Neural cell (in vitro differentiated cells): ENCODE data around the gene DENND4A. TPM values are rescaled to one million over a fixed set of nuclear protein-coding genes. Genes with fewer than 3 reads are reported as not detected.

Source experiments
- H2AFZ ChIP-seq: fragments of 200-600, 300-800 bp; sonication (generic), shearing (Covaris generic); 2 replicates; pipeline ENCODE4 v1.6.0; 2014; ENCODE audit warnings: low read depth, mild to moderate bottlenecking, antibody characterized with exemption, low read length, moderate library complexity
- H3F3A ChIP-seq: fragments of 200-600 bp; shearing (Covaris generic); 2 replicates; pipeline ENCODE4 v1.6.1; 2016; ENCODE audit warnings: mild to moderate bottlenecking, moderate library complexity, mixed read lengths, antibody characterized with exemption, low read length; ENCODE audit not compliant: insufficient read depth, poor library complexity, severe bottlenecking
- H3K27ac ChIP-seq: fragments of 200-600, 300-800 bp; sonication (generic), shearing (Covaris generic); 2 replicates; pipeline ENCODE4 v1.5.1; 2014; ENCODE audit warnings: mild to moderate bottlenecking, low read length, moderate library complexity
- H3K27me3 ChIP-seq: fragments of 300-800, 200-600 bp; sonication (generic), shearing (Covaris generic); 2 replicates; pipeline ENCODE4 v1.6.0; 2014; ENCODE audit warnings: mild to moderate bottlenecking, low read depth, low read length, moderate library complexity; ENCODE audit not compliant: insufficient read depth
- H3K36me3 ChIP-seq: fragments of 300-800, 200-600 bp; sonication (generic), shearing (Covaris generic); 2 replicates; pipeline ENCODE4 v1.5.1; 2014; ENCODE audit warnings: mild to moderate bottlenecking, antibody characterized with exemption, low read length, moderate library complexity; ENCODE audit not compliant: insufficient read depth
- H3K4me2 ChIP-seq: fragments of 300-800, 200-600 bp; sonication (generic), shearing (Covaris generic); 2 replicates; pipeline ENCODE4 v1.6.0; 2014; ENCODE audit warnings: mild to moderate bottlenecking, low read length
- H3K4me3 ChIP-seq: fragments of 300-800, 200-600 bp; sonication (generic), shearing (Covaris generic); 2 replicates; pipeline ENCODE4 v1.5.1; 2014; ENCODE audit warnings: mild to moderate bottlenecking, low read length, moderate library complexity
- H3K79me2 ChIP-seq: fragments of 200-600 bp; shearing (Covaris generic); replicated peaks from 2 replicates; pipeline ENCODE4 v1.6.0; 2014; ENCODE audit warnings: mild to moderate bottlenecking, low read length, moderate library complexity; ENCODE audit not compliant: insufficient read depth
- H3K9ac ChIP-seq: fragments of 300-800, 200-600 bp; sonication (generic), shearing (Covaris generic); 2 replicates; pipeline ENCODE4 v1.6.1; 2016; ENCODE audit warnings: mild to moderate bottlenecking, low read length, mixed read lengths
- H3K9me2 ChIP-seq: fragments of 200-600 bp; shearing (Covaris generic); 2 replicates; pipeline ENCODE4 v1.6.1; 2016; ENCODE audit warnings: mild to moderate bottlenecking, low read length, mixed read lengths; ENCODE audit not compliant: insufficient read depth
- H3K9me3 ChIP-seq: fragments of 200-600, 300-800 bp; sonication (generic), shearing (Covaris generic); 2 replicates; pipeline ENCODE4 v1.6.1; 2016; ENCODE audit warnings: mild to moderate bottlenecking, mixed run types, low read length, moderate library complexity, mixed read lengths
- H4K20me1 ChIP-seq: fragments of 200-600 bp; shearing (Covaris generic); 2 replicates; pipeline ENCODE4 v1.6.1; 2016; ENCODE audit warnings: mild to moderate bottlenecking, mixed run types; ENCODE audit not compliant: insufficient read depth
- EP300 ChIP-seq: fragments of 450-650 bp; conservative IDR thresholded peaks from 2 replicates; pipeline ENCODE4 v1.6.1; 2014; ENCODE audit warnings: antibody characterized with exemption, mild to moderate bottlenecking, moderate library complexity; ENCODE audit not compliant: poor library complexity, severe bottlenecking
- EZH2 ChIP-seq: fragments of 200-600, 300-800 bp; shearing (Covaris generic), sonication (generic); IDR thresholded peaks from 2 replicates; pipeline ENCODE4 v1.6.1; 2014; ENCODE audit warnings: antibody characterized with exemption, low read length, borderline replicate concordance, mild to moderate bottlenecking; ENCODE audit not compliant: insufficient read depth, poor library complexity, severe bottlenecking
- MXI1 ChIP-seq: fragments of 450-650 bp; conservative IDR thresholded peaks from 2 replicates; pipeline ENCODE4 v1.6.1; 2014; ENCODE audit warnings: antibody characterized with exemption, mild to moderate bottlenecking; ENCODE audit not compliant: poor library complexity, severe bottlenecking
- POLR2AphosphoS5 ChIP-seq: IDR thresholded peaks from 2 replicates; pipeline ENCODE4 v1.6.1; 2012
- RAD21 ChIP-seq: fragments of 450-650 bp; conservative IDR thresholded peaks from 2 replicates; pipeline ENCODE4 v1.6.1; 2014; ENCODE audit warnings: antibody characterized with exemption, mild to moderate bottlenecking, moderate library complexity
- SMC3 ChIP-seq: fragments of 450-650 bp; conservative IDR thresholded peaks from 2 replicates; pipeline ENCODE4 v1.6.1; 2014; ENCODE audit warnings: antibody characterized with exemption, mild to moderate bottlenecking, moderate library complexity; ENCODE audit not compliant: poor library complexity
- TAF1 ChIP-seq: IDR thresholded peaks from 2 replicates; pipeline ENCODE4 v1.6.1; 2012; ENCODE audit warnings: low read depth
- polyA plus RNA-seq: library from polyadenylated mRNA; depleted of rRNA; stranded (reverse); fragments of >200 nt; gene quantifications from 2 replicates; pipeline ENCODE4 v1.2.3, GENCODE V29; 2014
- TF ChIP-seq, protein P1 (sequence below): IDR thresholded peaks from 2 replicates; pipeline ENCODE4 v1.6.1; 2012; ENCODE audit warnings: borderline replicate concordance
- TF ChIP-seq, protein P2 (sequence below): fragments of 450-650 bp; IDR thresholded peaks from 2 replicates; pipeline ENCODE4 v1.5.1; 2014; ENCODE audit warnings: antibody characterized with exemption, mild to moderate bottlenecking, moderate library complexity; ENCODE audit not compliant: poor library complexity, severe bottlenecking

The DENND4A gene
- polyA plus RNA-seq, 1 donor from 2014 or later: 7.5 TPM

DNA sequence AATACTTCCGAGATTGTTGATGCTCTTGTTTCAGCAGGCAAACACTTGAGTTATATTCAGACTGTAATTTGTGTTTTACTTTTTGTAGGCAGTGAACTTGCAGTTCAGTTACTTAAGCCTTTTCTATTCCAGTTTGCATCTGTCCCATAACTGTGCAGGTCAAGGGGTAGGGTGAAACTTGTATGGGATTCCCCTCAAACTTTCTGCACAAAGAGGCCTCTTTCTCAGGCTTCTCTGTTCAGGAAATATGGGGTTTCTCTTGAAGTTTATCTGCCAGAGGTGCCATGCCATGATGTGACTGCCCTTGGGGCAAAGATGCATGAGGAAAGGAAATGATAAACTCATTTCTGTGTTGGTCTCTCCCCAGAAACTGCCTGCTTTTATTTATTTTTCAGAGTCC, 103.6 kb downstream of the DENND4A start:
- no peaks in the 10 kb centered on the region for H4K20me1 ChIP-seq
- H3K9me3 ChIP-seq: no peaks in the 10 kb centered on the region
- no peak overlapping the region for H3K4me3 ChIP-seq
- H3K9ac ChIP-seq: no peak overlapping the region
- no peaks in the 10 kb centered on the region for H3K27me3 ChIP-seq
- no peaks in the 10 kb centered on the region for H3K79me2 ChIP-seq
- H3K36me3 ChIP-seq: peaks cover 8% of the 10 kb centered on the region
- no peak for TF ChIP-seq POLR2AphosphoS5
- TF ChIP-seq RAD21: no peak
- no peak for TF ChIP-seq MXI1
- TF ChIP-seq EZH2: no peak
- no peak for TF ChIP-seq TAF1
- no peak for TF ChIP-seq EP300
- TF ChIP-seq, protein P1, sequence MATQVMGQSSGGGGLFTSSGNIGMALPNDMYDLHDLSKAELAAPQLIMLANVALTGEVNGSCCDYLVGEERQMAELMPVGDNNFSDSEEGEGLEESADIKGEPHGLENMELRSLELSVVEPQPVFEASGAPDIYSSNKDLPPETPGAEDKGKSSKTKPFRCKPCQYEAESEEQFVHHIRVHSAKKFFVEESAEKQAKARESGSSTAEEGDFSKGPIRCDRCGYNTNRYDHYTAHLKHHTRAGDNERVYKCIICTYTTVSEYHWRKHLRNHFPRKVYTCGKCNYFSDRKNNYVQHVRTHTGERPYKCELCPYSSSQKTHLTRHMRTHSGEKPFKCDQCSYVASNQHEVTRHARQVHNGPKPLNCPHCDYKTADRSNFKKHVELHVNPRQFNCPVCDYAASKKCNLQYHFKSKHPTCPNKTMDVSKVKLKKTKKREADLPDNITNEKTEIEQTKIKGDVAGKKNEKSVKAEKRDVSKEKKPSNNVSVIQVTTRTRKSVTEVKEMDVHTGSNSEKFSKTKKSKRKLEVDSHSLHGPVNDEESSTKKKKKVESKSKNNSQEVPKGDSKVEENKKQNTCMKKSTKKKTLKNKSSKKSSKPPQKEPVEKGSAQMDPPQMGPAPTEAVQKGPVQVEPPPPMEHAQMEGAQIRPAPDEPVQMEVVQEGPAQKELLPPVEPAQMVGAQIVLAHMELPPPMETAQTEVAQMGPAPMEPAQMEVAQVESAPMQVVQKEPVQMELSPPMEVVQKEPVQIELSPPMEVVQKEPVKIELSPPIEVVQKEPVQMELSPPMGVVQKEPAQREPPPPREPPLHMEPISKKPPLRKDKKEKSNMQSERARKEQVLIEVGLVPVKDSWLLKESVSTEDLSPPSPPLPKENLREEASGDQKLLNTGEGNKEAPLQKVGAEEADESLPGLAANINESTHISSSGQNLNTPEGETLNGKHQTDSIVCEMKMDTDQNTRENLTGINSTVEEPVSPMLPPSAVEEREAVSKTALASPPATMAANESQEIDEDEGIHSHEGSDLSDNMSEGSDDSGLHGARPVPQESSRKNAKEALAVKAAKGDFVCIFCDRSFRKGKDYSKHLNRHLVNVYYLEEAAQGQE: no peak
- TF ChIP-seq, protein P2, sequence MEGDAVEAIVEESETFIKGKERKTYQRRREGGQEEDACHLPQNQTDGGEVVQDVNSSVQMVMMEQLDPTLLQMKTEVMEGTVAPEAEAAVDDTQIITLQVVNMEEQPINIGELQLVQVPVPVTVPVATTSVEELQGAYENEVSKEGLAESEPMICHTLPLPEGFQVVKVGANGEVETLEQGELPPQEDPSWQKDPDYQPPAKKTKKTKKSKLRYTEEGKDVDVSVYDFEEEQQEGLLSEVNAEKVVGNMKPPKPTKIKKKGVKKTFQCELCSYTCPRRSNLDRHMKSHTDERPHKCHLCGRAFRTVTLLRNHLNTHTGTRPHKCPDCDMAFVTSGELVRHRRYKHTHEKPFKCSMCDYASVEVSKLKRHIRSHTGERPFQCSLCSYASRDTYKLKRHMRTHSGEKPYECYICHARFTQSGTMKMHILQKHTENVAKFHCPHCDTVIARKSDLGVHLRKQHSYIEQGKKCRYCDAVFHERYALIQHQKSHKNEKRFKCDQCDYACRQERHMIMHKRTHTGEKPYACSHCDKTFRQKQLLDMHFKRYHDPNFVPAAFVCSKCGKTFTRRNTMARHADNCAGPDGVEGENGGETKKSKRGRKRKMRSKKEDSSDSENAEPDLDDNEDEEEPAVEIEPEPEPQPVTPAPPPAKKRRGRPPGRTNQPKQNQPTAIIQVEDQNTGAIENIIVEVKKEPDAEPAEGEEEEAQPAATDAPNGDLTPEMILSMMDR: no peak
- no peak for TF ChIP-seq SMC3
- no peak overlapping the region for H3K27ac ChIP-seq
- H3F3A ChIP-seq: no peaks in the 10 kb centered on the region
- H3K4me2 ChIP-seq: no peak overlapping the region
- no peaks in the 10 kb centered on the region for H3K9me2 ChIP-seq
- H2AFZ ChIP-seq: no peak overlapping the region

GRCh38 chr15:65682404-65682911, 109.6 kb downstream of the DENND4A start:
- Histone ChIP-seq H4K20me1 (no peaks in the 10 kb centered on the region), H3K4me2 (no peak overlapping the region), H3K79me2 (no peaks in the 10 kb centered on the region), H3K27me3 (no peaks in the 10 kb centered on the region), H3K36me3 (no peaks in the 10 kb centered on the region), H3F3A (no peaks in the 10 kb centered on the region), H3K9me3 (no peaks in the 10 kb centered on the region), H3K9me2 (no peaks in the 10 kb centered on the region), H3K9ac (no peak overlapping the region), H3K4me3 (no peak overlapping the region), H3K27ac (no peak overlapping the region), H2AFZ (no peak overlapping the region)
- TF ChIP-seq, protein P2: no peak
- TF ChIP-seq EZH2 (no peak), MXI1 (no peak), TAF1 (no peak), SMC3 (no peak), POLR2AphosphoS5 (no peak), EP300 (no peak), RAD21 (no peak)
- TF ChIP-seq, protein P1: no peak
